Measurements from ENCODE around the gene WFS1.

Gene WFS1

DNA sequence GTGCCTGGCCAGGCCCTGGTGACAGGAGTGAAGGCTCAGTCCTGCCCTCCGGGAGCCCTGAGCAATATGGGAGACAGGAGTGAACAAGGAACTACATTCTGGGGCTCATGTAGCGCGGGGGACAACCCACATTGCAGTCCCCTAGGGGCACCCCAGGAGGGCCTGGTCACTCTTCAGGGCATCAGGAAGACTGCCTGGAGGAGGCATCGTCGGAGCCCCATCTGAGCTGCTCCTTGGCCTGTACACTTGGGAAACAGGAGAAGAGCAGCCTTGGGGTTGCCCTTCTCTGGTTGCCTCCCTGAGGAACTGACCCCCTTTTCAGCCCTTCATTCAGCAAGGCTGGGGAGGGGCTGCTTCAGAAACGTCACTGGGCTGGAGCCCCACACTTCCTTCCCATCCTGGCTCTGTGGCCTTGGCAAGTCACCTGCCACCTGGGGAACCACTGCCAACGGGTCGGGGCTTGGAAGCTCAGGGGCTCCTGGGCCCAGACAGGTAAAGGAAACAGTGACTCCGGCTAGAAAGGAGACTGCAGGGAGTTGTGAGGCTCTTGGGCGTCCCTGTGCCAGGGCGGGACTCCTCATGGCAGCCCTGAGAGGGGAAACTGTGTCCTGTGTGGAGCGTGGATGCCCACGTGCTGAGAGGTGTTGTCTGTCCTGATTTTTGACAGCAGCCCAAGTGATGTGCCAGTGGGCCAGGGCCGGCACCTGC lies 10.1 kb downstream of the WFS1 start:
- DNase-seq (ENCODE audit: low read depth in 2 of 2) = no peak

DNA sequence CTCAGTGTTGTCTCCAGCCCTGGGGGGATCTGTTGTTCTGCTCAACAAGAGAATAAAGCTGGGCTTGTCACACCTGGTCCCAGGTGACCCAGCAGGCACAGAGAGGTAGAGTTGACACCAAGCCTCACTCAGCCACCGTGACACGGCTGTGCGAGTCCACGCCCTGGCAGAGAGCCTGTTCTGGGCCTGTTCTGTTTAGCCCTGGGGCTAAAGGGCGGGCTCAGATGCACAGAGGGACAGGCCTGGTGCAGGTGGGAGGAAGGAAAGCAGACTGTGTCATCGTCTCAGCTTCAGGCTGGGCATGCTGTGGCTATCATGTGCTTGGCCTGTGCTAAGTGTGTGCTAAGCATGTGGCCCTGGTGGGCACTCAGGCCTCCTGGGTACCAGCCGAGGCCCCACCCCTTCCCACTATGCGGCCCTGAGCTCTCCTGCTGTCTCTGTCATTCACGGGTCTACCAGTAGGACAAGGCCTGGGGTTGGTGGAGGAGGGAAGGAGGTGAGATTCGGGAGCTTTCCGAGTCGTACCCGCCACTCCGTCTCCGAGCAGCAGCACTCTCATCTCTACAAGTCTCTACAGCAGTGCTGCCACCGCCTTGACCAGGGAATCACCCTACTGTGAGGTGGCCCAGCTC lies 10.8 kb downstream of the WFS1 start:
- DNase-seq (ENCODE audit: low read depth in 2 of 2) = no peak

DNA sequence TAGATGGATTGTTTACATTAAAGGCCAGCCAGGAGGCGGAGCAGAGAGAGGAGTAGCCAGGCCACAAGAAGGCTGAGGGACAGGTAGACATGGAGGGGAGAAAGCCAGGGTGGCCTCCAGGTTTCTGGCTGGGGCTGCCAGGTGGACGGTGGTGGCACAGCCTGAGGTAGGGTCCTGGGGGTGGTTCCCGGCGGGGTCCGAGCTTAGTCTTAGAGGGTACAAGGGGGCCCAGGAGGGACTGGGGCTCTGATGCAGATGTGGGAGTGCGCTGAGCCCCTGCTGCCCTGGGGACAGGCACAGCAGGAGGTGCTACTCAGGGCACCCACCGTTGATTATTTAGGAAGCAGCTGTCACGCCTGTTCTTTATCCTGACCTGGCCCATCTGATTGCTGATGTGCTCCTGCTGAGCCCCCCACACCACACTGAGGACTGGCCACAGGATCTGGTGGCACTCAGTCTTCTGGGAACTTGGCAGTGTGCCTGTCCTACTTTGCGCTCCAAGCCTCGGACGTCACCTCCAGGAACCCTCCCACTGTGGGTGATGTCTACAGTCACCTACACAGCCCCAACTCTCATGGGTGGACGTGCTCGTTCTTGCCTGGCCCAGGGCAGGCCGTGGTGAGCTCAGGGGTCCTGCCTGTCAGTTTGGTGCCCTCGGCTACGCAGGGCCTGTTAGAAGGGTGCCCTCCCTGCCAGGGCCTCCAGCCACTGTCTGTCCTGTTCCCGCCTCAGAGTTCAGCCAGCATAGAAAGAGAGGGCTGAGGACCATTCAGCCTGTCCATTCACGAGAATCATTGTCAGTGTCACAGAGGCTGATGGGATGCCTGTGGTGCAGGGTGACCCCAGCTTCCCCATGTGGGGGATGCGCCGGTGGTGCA lies 12.0 kb downstream of the WFS1 start:
- no peak for DNase-seq (ENCODE audit: low read depth in 2 of 2)

DNA sequence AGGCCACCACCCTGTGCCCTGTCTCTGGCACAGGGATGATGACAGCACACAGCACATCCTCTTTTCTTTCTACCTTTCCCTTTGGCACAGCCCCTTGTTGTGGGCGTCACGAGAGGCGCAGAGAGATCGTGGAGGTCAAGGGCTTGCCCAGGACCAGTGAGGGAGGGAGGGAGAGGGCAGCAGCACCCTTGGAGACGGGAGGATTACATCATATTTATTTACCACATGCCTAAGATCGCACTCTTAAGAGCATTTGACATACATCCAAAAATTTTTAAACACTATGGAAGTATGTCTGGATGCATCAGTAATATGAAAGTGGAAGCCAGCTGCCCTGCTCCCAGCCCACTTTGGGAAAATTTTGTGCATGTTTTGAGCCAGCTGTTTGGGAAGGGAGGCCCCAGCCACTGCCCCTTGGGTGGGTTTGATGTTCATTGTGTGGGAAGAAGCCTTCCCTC lies 12.7 kb downstream of the WFS1 start:
- no peak for DNase-seq (ENCODE audit: low read depth in 2 of 2)

DNA sequence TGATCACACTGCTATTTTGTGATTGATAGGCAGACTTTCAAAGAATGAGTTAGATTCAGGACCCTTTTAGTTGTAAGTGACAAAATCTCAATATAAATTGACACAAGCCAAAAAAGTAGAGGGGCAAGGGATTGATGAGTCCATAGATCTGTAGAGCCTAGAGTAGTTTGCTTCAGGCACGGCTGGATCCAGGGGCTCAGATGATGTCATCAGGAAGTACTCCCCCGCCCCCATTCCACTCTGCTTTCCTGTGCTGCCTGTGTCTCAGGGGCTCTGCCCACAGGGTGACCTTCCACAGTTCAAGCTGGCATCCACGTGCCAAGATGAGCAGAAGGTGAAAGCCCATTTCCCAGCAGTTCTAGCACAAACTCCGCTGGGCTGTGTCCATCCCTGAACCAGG lies 13.6 kb downstream of the WFS1 start:
- DNase-seq (ENCODE audit: low read depth in 2 of 2) = no peak

DNA sequence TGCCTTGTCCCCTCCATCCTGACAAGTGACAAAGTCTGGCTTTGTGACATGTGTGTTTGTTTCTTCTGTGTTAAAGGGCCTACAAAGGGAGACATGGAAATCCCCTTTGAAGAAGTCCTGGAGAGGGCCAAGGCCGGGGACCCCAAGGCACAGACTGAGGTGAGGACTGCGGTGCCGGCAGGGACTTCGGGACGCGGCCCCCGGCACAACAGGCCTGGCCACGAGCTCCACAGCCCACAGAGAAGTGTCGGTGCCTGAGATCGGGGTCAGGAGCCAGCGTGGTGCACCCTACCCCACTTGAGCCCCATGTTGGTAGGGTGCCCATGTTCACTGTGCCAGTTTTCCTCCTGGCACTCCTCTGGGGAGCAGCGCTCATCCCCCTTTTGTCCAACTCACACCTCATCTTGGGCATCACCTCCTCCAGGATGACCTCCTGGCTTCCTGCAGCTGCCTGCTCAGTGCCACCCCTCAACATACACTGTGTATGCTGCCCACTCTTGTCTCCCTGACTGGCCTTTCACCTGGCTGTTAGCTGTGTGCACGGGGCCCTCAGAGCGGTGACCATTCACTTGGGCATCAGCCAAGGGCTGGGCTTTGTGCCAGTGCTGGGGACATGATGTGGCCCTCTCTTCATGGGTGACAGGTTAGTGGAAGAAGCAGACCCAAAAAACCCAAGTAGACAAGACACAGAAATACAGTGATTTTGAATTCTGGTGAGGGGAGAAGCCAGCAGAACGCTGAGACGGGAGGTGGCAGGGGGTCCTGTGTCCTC lies 17.6 kb downstream of the WFS1 start:
- no peak for DNase-seq (ENCODE audit: low read depth in 2 of 2)

DNA sequence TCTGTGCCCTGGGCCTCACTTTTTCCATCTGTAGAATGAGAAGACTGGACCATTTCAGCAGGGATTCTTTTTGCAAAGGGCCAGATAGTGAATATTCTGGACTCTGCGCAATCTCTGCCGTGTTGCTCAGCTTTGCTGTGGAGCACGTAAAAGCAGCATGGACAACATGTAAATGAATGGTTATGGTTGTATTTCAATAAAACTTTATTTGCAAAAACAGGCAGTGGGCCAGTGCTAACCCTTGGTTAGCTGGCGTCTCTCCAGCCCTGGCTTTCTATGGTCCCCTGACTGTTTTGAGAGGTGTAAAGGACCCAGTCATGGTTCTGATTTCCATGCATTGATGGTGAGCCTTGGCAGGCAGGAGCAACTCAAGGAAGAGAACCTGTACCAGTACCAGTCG lies 18.7 kb downstream of the WFS1 start:
- no peak for DNase-seq (ENCODE audit: low read depth in 2 of 2)

DNA sequence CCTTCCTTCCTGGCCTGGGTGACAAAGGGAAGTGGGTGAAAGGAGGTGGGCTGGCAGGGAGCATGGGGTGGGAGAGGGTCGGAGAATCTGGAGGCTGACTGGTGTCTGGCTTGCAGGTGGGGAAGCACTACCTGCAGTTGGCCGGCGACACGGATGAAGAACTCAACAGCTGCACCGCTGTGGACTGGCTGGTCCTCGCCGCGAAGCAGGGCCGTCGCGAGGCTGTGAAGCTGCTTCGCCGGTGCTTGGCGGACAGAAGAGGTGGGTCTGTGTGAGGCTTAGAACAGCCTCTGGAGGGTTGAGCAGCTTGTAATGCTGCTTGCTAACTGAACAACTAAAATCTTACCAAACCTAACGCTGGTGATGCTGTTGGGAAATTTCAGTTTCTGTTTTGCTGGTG lies 19.2 kb downstream of the WFS1 start:
- no peak for DNase-seq (ENCODE audit: low read depth in 2 of 2)

DNA sequence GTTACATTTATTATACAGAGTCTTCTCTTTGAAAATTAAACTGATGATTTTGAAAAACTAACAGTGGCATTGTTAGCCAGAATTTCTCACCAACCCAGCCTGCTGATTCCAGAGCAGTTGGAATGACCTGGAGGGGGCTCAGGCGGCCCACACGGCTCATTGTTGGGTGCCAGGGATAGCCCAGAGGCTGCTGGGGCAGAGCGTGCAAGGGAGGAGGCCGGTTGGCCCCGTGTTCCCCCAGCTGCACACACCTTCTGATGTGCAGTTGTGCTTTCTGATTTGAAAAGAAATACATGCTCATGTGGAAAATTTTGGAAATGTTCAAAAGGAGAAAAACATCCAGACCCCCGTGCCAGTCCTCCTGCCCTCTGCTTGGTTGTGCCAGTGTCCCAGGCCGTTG lies 20.6 kb downstream of the WFS1 start:
- no peak for DNase-seq (ENCODE audit: low read depth in 2 of 2)

DNA sequence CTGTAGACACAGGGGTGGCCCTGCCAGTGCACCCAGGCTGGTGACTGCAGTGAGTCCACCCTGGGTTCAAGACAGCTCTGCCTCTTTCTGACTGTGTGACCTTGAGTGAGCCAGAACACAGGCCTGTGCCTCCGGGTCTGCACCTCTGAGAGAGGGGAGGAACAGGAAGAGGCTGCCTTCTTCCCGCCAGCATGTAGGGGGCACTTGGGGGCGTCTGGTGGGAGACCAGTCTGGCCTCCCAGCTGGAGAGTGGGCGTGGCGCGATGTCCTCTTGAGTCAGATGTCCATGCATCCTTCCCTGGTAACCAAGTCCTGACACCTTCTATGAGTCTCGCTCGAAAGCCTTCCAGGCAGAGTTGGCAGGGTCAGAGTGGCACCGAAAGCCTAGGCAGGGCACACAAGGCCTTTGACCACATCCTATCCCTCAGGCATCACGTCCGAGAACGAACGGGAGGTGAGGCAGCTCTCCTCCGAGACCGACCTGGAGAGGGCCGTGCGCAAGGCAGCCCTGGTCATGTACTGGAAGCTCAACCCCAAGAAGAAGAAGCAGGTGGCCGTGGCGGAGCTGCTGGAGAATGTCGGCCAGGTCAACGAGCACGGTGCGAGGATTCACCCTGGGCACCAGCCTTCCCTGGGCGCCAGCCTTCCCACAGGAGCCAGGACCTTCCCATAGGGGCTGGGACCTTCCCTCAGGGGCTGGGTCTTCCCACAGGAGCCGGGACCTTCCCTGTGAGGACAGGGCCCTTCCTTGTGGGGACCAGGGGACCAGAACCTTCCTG lies 21.3 kb downstream of the WFS1 start:
- no peak for DNase-seq (ENCODE audit: low read depth in 2 of 2)

DNA sequence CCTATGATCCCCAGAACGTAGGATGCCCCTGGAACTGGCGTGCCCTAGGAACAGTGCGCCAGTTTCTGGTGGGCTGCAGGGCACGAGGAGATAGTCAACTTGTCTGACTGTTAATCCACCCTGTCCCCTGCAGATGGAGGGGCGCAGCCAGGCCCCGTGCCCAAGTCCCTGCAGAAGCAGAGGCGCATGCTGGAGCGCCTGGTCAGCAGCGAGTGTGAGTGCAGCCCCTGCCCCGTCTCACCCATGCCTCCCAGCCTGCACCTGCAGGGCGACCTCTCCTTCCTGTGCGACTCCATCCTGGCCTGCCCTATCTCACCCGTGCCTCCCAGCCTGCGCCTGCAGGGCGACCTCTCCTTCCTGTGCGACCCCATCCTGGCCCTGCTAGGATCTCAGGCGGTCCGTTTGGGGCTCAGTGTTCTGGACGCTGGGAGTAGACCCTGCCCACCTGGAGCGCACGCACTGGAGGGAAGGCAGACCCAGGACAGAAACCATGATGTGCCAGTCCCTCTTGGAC lies 22.2 kb downstream of the WFS1 start:
- no peak for DNase-seq (ENCODE audit: low read depth in 2 of 2)

DNA sequence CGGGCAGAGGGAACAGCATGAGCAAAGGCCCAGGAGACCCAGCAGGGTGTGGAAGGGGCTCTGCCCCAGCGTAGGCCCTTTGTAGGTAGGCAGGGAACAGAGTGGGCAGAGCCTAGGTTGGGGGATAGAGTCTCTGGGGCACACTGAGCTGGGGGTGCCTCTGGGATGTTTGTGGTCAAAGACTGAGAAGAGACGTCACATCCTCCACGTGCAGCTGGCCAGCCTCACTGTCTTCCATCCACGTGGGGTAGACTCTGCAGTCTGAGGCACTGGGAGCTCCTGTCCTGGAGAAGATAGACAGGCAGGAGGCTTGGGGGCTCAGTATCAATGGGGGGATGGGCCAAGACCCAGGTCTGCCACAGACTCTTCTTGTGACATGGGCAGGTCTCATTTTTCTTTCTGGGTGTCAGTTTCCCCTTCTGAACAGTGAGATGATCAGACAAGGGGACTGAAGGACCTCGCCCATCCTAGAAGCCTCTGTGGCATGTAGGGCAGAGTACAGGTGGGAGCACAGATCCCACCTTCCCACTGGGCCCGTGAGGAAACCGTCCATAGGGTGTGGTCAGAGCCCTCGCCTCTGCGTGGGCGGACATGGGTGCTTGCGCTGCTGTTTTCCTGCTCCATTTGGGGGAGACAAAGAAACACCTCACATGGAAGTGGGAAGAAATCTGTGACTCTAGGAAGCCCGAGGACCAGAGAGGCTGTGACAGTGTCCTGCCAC lies 22.9 kb downstream of the WFS1 start:
- no peak for DNase-seq (ENCODE audit: low read depth in 2 of 2)

DNA sequence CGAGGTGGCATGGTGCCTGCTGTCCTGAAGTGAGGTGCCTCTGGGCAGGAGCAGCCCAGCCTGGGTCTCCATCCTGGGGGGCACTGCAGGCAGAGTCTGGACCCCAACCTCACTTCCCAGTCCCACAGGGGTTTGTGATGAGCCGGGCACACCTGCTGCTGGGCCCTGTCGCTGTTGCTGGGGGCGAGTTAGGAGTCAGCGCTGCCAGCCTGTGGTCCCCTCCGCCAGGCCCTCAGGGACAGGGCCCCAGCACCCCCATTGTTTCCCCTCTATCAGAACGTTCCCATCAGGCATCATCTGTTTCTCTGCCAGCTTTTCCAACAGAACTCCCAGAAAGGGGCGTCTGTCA lies 23.4 kb downstream of the WFS1 start:
- DNase-seq (ENCODE audit: low read depth in 2 of 2) = no peak

DNA sequence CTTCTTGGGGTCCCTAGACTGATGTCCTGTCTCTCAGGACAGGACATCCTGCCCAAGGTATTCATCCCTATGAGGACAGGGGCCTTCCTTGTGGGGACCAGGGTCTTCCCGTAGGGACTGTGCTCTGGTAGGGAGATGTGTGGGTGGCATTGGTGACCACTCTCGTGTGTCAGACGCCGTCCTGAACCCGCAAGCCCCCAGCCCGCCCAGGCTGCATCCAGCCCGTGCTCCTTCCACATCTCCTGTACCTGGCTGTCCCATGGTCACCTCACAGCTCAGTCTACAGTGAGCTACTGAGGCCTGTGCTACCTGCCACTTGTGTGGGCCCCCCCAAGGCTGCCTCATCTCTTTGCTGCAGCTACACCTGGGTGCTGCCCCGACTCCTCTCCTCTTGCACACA lies 24.0 kb downstream of the WFS1 start:
- no peak for DNase-seq (ENCODE audit: low read depth in 2 of 2)

DNA sequence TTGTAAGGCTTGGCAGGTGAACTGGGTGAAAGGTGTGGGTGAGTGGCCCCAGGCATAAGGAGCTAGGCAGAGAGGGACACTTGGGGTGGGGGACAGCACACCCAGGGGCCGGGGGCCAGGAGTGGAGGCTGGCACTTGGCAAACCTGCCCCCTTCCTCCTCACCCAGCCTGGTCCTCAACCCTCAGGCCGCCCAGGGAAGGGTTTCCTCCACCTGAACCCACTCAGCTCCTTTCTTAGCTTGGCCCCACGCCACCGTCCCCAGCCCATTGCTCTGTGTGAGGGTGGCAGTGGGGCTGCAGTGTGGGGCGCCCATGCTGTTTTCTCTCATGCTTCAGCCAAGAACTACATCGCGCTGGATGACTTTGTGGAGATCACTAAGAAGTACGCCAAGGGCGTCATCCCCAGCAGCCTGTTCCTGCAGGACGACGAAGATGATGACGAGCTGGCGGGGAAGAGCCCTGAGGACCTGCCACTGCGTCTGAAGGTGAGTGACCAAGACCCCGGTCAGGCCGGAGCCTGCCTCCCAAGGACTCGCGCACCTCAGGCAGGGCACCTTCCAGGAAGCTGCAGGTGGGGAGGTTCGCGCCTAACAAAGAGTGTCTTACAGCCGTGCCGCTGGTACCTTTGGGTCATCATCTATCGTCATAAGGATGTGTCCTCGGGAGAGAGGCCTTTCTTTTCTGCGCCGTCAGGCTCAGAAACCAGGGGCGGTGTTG lies 25.2 kb downstream of the WFS1 start:
- DNase-seq (ENCODE audit: low read depth in 2 of 2) = no peak

DNA sequence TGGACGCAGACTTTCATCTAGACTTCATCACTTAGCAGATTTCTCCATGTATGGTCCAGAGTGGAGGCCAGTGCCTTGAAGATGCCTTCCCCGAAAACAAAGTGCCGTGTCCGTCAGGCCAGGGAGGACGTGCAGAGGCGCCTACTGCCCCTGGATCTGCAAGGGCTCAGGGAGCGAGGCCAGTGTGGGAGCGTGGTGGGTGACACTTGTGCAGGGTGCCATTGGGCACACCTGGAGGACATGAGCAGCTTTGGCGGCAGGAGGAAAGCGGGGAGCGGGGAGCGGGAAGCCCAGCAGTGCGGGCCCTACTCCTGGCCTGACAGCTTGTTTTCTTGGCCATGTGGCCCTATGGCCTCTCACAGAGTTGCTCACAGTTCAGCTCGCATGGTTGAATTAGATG lies 25.8 kb downstream of the WFS1 start:
- DNase-seq (ENCODE audit: low read depth in 2 of 2) = no peak

DNA sequence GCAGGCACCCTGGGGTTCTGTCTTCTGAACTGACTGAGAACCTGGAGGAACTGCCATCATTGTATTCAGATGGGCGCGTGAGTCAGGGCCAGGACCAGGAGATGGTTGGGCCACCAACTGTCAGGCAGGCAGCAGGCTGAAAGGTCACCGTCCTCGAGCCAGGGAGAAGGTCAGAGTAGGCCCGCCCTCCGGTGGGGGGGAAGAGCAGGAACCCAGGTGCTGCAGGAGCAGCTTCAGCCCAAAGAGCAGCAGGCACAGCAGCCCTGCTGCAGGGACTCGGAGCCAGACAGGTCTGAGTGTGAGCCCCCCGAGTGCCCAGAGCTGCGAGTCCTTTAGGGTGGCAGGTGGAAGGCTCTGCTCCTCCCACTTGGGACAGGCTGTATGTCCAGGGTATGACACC lies 26.4 kb downstream of the WFS1 start:
- no peak for DNase-seq (ENCODE audit: low read depth in 2 of 2)

DNA sequence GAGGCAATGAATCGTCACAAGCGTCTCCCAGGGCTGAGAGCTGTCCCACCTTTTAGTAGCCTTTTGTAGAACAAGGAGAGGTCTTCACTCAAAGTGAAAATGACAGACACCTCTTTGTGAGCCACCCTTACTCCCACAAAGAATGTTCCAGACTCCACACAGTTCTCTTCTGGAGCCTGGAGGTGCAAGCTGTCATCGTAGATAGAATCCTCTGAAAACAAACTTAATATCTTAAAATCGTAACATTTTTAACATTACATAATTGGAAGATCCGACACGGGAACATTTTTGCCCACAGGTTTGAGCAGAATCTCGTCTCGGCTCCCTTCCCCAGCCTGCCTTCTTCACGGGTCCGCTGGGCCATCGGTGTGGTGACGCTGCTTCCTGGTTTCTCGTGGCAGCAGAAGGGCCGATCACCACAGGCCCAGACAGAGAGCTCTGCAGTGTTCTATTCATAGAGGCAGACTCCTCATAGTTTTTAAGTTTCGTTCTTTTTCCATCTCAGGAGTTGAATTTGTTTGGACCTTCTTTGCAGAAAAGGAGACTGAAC lies 27.7 kb downstream of the WFS1 start:
- DNase-seq (ENCODE audit: low read depth in 2 of 2) = no peak

DNA sequence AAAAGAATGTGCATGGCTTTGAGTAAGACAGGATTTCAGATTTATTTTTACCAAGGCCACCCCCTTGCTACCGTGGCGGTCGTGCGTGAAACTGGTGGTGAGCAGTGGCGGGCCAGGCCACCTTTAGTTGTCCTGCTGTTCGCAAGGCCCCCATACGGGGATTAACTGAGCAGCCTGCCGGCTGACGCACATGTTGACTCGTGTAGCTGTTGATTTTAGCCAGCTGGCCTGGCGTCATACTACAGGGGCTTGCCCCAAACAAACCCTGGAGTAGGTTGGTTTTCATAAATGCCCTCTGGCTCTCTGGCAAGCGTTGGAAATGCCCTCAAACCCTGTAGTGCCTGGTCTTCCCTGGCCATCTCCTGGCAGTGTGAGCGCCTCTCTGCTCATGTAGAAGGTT lies 28.4 kb downstream of the WFS1 start:
- DNase-seq (ENCODE audit: low read depth in 2 of 2) = no peak

DNA sequence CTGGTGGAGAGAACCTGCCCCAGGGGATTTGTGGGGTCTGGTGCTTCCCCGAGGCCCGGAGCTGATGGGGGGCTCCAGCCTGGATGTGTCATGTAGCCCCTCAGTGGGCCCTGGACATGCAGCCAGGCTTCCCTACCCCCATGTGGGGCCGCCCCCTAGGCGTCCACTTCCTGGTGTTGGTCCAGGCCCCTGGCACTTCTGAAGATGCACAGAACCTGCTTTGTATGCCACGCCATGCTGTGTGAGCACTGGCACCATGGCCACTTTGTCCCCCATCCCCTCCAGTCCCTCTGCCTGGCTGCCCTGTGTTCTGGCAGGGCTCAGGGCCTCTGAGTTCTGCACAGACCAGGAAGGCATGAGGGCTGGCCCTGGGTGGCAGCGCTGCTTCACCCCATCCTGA lies 29.2 kb downstream of the WFS1 start:
- no peak for DNase-seq (ENCODE audit: low read depth in 2 of 2)

Data from stimulated activated CD8-positive, alpha-beta memory T cell treated with anti-CD3 and anti-CD28 coated beads, Interleukin-7, amount 100 ng/mL, for 1 hour (primary cell).